IPS-18c (cell line): ENCODE results near the gene TXLNG.

Source experiments
- H3K4me3 ChIP-seq: 2 replicates; pipeline ENCODE4 v1.7.0; 2013; ENCODE audit warnings: low read depth, mild to moderate bottlenecking, low read length, moderate library complexity; ENCODE audit not compliant: insufficient read depth
- H3K9me3 ChIP-seq: one replicate; pipeline ENCODE4 v1.6.1; 2013; ENCODE audit warnings: mild to moderate bottlenecking, low read length, moderate library complexity; ENCODE audit not compliant: control insufficient read depth, insufficient read depth

The TXLNG gene

DNA sequence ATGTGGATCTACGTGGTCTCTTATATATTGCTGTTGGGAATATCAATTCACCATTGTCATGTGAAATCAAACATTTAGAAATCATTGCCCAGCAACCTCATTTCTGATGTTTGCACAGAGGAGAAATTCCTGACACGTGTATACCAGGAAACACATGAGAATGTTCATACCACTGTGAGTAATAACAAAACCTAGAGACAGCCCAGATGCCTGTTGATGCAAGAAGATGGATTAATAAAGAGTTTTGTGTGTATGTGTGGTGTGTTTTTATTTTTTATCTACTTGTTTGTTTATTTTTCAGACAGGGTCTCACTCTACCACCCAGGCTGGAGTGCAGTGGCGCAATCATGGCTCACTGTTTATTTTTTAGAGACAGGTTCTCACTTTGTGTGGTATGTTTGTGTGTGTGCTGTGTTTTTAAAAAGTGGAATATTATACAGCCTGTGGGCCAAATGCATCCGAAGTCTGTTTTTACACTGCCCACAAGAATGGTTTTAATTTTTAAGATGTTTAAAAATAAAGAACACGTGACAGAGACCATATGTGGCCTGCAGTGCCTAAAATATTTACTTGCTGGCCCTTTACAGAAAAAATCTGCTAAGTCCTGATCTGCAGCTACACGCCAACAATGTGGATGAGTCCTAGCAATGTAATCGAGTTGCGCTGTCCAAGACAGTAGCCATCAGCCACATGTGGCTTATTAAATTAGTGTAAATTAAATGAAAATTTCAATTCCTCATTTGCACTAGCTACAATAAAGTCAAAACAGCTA, 39.2 kb downstream of the TXLNG start:
- H3K4me3 ChIP-seq = no peak overlapping the region
- no peaks in the 10 kb centered on the region for H3K9me3 ChIP-seq

DNA sequence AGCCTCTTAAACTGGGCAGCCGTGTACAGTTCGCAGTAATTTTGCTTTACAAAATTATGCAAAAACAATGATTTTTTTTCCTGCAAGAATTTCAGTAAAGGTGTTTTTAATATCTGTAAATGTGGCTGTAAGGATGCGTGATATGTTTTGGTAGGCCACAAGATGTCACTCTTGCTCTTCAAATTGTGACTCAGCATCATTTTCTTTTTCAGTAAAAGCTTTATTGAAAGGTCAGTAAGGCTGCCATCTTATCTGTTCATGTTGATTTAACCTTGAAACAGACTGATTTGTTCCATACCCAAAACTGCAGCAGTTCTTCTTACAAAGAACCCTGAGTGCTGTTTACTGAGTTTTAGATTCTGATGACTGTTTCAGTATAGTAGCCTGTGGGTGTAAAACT, 39.9 kb downstream of the TXLNG start:
- Histone ChIP-seq H3K9me3 (no peaks in the 10 kb centered on the region), H3K4me3 (no peak overlapping the region)

DNA sequence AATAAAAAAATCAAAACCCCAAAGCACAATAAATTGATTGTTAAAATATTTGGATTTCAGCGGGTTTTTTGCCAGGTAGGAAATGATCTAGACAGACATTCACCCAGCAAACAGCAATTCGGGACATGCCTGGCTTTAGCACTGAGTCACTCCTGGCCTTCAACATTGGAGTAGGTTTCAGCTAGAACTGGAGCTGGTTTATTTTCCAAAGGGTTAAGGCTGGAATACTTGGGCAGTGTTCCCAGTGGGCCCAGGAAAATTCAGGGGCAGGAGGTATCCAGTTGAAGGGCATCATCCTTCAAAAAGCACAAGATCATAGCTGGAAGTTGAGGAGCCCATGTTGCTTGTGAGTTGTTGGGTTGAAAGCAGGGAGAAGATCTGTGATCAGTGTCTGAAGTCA, 41.0 kb downstream of the TXLNG start:
- no peak overlapping the region for H3K4me3 ChIP-seq
- no peaks in the 10 kb centered on the region for H3K9me3 ChIP-seq

DNA sequence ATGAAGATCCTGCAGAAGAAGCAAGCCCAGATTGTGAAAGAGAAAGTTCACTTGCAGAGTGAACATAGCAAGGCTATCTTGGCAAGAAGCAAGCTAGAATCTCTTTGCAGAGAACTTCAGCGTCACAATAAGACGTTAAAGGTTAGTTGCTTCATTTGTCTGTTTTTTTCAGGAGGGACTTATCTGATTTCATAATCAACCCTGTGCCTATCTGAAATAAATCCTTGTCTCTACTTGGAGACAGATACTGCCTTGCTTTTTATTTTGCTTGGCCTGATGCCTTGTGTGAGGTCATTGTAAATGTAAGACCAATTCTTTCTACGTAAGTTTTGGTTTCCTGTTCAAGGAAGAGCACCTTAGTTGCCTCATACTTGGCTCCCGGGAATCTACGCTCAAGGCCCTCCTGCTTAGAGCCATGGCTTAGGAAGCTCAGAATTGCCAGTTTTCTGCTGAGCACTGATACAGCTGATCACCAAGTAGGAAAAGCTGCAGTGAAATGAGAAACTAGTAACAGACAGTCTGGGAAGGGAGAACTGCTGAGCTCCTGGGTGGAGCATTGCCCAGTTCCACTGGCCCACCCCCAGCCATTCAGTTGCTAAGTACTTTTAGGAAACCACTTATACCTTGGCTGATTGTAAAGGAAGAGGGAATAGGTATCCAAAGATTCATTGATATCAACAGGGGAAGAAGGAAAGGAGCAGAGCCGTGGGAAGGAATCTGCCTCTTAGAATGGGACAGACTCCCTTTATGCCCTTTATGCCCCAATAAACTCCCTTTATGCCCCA, 42.0 kb downstream of the TXLNG start:
- no peak overlapping the region for H3K4me3 ChIP-seq
- no peaks in the 10 kb centered on the region for H3K9me3 ChIP-seq

DNA sequence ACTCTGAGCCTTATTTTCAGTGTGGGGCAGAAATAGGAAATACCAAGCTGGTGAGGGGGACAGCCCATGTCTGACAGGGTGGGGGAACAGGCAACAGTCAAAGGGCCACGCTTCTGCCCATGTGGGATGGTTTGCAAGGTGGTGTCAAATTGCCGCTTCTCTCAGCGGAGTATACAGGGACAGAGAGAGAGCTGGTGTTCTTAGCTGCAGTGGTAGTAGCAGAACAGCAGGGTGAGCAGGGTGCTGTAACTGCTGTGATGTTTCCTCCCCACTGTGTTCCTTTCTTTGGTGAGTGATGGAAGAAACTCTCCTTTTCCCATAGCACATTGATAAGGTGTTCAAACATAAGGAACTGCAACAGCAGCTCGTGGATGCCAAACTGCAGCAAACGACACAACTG, 46.0 kb downstream of the TXLNG start:
- H3K9me3 ChIP-seq = no peaks in the 10 kb centered on the region
- no peak overlapping the region for H3K4me3 ChIP-seq

DNA sequence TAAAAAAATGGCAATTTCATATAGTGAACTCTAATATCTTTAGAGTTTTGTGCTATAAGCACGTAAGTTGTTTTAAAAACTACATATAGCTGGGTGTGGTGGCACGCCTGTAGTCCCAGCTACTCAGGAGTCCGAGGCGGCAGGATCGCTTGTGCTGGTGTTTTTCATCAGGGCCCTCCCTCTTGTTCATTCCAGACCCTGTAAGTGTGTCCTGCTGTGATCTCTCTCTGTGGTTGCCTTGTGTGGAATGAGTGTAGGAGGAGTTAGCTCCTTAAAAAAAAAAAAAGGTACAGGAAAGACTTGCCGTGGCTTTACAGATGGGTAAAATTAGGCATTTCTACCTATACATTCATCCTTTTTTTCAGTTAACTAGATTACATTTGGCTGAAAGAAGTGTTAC, 48.5 kb downstream of the TXLNG start:
- Histone ChIP-seq H3K9me3 (no peaks in the 10 kb centered on the region), H3K4me3 (no peak overlapping the region)

DNA sequence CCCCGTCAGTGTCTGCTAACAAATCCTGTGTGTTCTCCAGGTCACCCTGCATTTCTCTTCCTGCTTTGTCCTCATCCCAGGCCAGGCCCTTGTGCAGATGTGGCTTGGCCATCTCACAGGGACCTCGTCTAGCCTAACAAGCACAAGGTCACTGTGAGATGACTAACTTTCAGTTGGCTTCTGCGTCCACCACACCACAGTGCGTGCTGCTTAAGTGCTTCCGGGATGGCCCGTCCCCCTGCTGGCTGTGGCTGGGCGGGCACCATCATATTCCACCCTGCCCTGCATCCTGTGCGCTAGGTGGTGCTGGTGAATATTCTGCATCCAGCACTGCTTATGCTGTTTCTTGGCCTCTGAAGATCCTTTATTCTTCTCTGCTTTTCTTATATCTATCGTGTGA, 50.1 kb downstream of the TXLNG start:
- Histone ChIP-seq H3K4me3 (no peak overlapping the region), H3K9me3 (no peaks in the 10 kb centered on the region)

DNA sequence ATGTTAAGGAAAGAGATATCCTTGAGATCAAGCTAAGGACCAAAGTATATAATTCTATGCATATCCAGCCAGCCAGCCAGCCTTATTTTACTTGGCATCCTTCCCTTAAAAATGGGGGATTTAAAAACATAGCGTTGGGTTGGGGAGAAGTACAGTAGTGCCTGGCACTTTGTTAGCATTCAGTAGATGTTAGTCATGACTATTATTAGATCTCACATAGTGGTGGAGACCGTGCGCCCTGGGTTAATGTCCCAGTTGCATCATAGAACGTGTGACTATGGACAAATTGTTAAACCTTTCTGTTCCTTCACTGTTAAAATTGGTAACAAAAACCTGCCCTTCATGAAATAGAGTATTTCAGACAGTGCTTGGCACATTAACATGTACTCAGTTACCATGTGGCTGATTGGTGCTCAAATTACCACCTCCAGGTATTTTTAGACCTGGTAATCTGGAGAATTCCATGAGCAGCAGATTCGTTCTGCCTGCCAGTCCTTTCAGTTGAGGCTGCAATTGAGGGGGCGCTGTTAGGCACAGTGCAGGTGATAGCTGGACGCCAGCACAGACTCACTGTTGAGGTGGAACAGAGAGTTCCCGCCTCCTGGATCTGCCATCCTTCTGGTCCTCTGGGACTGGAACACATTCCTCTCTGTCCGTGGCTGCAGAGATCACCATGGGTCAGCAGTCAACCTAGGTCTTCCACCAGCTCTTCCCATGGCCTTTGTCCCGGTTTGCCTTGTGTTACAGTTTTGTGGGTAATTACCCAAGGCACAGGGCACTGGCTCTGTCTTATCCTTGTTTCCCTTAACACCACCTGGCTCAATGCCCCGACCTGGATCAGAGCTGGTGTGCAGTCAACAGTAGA, 52.2 kb downstream of the TXLNG start:
- no peak overlapping the region for H3K4me3 ChIP-seq
- H3K9me3 ChIP-seq = no peaks in the 10 kb centered on the region

DNA sequence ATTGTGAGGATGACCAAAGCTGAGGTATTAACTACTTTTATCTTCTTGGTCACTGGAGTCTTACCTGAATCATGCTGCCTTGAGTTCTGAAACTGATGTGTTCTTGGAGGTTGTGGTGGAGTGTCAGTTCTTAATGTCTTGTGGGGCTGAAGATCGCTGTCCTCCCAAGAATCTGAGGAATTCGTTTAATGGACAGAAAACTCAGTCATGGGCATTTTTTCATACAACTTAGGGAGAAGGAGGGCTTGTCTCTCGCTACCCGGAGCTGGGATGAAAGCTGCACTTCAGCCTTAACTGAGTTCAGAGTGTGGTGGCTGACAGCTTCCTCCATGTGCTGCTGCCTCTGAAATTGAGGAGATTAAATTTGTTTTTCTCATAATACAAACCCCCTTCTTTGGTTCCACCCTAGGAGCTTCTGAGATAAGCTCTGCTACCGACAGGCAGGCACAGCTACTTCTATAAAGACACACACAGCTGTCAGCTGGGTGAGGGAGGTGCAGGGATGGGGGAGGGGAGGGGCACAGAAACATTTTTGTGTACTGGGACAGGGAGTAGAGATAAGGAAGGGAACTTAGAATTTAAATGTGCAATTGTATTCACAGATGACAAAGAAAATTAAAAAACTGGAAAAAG, 53.1 kb downstream of the TXLNG start:
- Histone ChIP-seq H3K4me3 (no peak overlapping the region), H3K9me3 (no peaks in the 10 kb centered on the region)

DNA sequence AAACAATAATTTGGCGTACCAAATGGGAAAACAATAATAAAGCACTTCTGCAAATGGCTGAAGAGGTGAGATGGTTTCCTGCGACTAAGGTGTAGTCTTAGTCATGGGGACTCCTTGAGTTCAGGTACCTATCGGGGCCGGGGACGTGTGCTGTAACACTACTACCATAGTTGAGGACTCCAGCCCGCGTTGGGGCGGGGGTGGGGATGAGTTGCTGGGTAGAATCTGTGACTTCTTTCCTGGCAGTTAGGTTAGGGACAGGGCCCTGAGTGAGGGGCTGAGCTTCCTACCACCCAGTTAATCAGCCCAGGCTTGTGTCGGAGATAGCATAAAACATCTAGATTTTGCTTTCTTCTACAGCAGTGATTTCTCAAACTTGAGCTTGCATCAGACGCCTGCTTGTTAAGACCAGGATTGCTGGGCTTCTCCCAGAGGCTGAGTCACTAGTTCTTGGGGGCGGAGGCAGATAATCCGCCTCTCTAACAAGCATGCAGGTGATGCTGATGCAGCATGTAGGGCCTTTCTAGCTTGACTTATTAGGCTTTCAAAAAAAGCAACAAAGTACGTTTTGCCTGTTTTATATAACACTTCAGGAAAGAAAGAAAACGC, 53.7 kb downstream of the TXLNG start:
- no peaks in the 10 kb centered on the region for H3K9me3 ChIP-seq
- no peak overlapping the region for H3K4me3 ChIP-seq

DNA sequence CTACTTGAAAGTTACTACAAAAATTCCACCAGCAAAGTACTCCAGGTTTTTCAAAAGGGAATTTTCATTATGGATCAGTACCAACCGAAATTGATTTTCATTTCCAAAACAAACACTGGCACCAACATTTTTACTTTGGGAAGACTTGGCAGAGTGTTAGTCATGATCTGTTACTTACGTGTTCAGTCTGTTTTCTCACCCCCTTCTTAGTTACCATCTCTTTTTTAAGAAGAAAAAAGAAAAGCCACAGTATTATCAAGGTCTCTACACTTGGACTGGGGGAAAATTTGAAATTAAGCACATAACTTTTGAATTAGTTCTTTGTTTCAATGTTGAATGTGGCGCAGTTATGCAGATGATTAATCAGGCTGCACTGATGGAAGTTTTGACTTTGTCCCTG, 56.4 kb downstream of the TXLNG start:
- Histone ChIP-seq H3K9me3 (no peaks in the 10 kb centered on the region), H3K4me3 (no peak overlapping the region)

DNA sequence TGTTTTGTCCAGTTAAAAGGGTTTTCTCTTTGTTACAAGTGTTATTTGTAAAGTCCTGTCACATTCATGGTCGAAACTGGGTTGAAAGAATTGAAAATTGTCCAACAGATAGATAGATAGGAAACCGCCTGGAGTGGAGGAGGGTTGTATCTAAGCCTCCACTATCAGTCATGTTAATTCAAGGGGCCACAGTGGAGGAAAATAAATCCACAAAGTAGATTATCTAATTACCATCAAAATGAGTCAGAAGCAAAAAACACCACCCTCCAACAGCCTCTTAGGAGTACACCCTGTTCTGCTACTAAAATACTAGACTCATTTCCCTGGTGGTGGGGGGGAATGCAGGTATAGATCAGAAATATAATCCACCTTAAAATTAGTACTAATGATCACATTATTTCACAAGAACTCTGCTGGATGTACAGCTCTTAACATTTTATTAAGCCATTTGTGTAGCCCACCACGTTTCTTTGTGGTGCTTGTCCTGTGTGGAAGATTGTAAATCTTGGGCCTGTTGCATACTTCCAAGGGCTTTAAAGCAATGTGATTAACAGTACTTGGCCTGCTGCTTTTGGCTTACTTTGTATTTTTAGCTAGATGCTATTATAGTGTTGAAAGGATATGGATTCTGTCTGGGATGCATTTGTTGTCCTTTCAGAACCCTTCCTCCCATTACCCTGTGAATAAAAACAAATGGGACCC, 57.1 kb downstream of the TXLNG start:
- H3K9me3 ChIP-seq = no peaks in the 10 kb centered on the region
- H3K4me3 ChIP-seq = no peak overlapping the region

DNA sequence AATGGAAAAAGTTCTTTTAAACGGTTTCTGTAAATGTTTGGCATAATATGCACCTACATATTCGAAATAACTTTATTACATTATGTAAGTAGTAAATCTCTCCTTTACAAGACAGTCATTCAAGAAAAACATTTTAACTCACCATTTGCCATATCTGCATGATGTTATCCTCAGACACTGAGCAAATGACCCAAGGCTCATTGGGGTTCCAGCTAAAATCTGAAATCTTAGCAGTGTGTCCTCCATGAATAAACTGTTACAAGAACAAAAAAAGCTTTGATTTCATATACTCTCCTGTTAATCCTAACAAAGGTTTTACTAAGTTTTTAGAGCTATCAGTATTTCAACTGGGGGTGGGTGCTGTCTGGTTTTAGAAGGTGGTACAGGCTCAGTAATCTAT, 59.4 kb downstream of the TXLNG start:
- Histone ChIP-seq H3K9me3 (no peaks in the 10 kb centered on the region), H3K4me3 (no peak overlapping the region)

DNA sequence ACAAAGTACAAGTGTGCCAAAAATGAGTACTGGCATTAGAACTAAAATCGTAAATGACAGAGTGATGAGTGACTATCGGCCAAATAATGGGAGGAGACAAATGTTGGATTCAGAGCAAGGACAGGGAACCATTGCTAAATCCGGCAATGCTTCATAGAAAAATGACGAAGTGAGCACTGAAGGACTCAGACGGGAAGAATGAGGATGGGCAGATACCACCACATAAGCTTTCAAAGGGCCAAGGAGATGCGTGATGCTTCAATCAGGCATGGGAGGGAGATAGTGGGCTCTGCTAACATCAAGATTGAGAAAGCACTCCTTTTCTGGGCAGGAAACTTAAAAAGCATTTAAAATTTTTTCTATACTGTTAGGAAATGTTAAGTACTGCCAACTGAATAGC, 62.3 kb downstream of the TXLNG start:
- Histone ChIP-seq H3K9me3 (no peaks in the 10 kb centered on the region), H3K4me3 (no peak overlapping the region)

DNA sequence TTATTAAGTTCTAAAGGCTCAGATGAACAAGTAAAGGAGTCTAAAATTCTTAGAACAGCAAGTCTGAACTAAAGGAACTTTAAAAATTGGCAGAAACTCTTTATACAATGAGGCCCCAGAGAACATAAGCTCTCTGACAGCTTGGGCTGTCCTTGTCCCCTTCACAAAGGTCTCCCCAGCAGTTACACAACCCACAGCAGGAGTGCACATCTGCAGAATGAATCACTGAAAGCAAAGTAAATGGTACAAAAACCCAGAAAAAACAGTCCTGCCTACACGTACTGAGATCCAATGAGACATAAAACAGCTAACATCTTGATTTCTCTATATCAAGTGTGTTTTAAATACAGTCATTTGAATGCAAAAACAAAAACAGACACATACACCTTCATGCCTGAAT, 65.2 kb downstream of the TXLNG start:
- H3K9me3 ChIP-seq = no peaks in the 10 kb centered on the region

DNA sequence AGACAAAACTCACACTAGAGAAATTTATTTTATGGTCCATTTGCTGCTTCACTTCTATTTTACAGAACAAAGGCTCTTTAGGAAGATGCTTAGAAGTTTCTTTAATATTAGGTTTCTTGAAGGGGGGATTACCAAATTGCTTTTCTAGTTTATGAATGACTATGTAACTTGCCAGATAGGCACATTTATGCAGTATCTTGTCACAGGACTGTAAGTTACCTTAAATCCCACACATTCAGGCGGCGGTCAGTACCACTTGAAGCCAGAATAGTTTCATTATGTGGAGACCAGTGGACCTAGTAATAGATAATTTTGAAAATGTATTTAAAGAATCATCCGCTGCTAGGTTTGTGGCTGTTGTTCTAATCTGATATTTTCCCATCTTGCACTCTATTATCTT, 65.6 kb downstream of the TXLNG start:
- no peak overlapping the region for H3K4me3 ChIP-seq
- no peaks in the 10 kb centered on the region for H3K9me3 ChIP-seq

More for the DNA sequence above, 65.2 kb downstream of the TXLNG start:
- H3K4me3 ChIP-seq = no peak overlapping the region
